PC-9 (cell line): ENCODE measurements around the gene RNASEH2B.

ENCODE experiments used
- EZH2 ChIP-seq: fragments of 200-600 bp; sonication (generic); IDR thresholded peaks from 2 replicates; pipeline ENCODE4 v1.8.0; 2017; ENCODE audit warnings: antibody characterized with exemption, low read depth
- TF ChIP-seq, protein P1 (sequence below): fragments of 200-600 bp; sonication (generic); conservative IDR thresholded peaks from 2 replicates; pipeline ENCODE4 v1.6.1; 2017; ENCODE audit warnings: mixed run types, antibody characterized with exemption, mild to moderate bottlenecking, moderate library complexity

- TF ChIP-seq, protein P1, sequence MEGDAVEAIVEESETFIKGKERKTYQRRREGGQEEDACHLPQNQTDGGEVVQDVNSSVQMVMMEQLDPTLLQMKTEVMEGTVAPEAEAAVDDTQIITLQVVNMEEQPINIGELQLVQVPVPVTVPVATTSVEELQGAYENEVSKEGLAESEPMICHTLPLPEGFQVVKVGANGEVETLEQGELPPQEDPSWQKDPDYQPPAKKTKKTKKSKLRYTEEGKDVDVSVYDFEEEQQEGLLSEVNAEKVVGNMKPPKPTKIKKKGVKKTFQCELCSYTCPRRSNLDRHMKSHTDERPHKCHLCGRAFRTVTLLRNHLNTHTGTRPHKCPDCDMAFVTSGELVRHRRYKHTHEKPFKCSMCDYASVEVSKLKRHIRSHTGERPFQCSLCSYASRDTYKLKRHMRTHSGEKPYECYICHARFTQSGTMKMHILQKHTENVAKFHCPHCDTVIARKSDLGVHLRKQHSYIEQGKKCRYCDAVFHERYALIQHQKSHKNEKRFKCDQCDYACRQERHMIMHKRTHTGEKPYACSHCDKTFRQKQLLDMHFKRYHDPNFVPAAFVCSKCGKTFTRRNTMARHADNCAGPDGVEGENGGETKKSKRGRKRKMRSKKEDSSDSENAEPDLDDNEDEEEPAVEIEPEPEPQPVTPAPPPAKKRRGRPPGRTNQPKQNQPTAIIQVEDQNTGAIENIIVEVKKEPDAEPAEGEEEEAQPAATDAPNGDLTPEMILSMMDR = no peak
- TF ChIP-seq EZH2 = no peak
Measured at GRCh38 chr13:50993934-50994333, 84.3 kb downstream of the RNASEH2B start.
